Prostate gland (tissue), 2 donors: ENCODE results near the gene PSMD6. TPM values are rescaled to one million over a fixed set of nuclear protein-coding genes. Genes with fewer than 3 reads are reported as not detected.

Experiments used
- DNase-seq: peaks from one replicate; pipeline ENCODE4 v3.0.0-alpha.2; 2019; ENCODE audit warnings: low spot score
- H3K27ac ChIP-seq, 2 donors: fragments of 200-600 bp; sonication (generic); 2 replicates each; pipeline ENCODE4 v1.5.1; 2017 to 2019
- H3K27me3 ChIP-seq: fragments of 200-600 bp; sonication (generic); replicated peaks from 2 replicates; pipeline ENCODE4 v1.5.1; 2019; ENCODE audit not compliant: insufficient read depth
- H3K36me3 ChIP-seq, 2 donors: fragments of 200-600 bp; sonication (generic); 1 replicate in 1 of 2; 2 replicates in 1 of 2; pipeline versions ENCODE4 v1.5.1 to v1.8.1; 2017 to 2019
- H3K4me1 ChIP-seq: fragments of 200-600 bp; sonication (generic); replicated peaks from 2 replicates; pipeline ENCODE4 v1.5.1; 2019
- H3K4me3 ChIP-seq, 2 donors: fragments of 200-600 bp; sonication (generic); 2 replicates each; pipeline ENCODE4 v1.5.1; 2017 to 2019
- H3K9me3 ChIP-seq: fragments of 200-600 bp; sonication (generic); 2 replicates; pipeline ENCODE4 v1.5.1; 2017
- CTCF ChIP-seq, 4 experiments: fragments of 200-600 bp in 2 of 4; fragments of 450-650 bp in 2 of 4; sonication (generic) in 2 of 4; IDR thresholded peaks; 1 replicate in 3 of 4; 2 replicates in 1 of 4; pipeline ENCODE4 v1.5.1; 2016 to 2019; ENCODE audit warnings: antibody characterized with exemption in 4 of 4, mild to moderate bottlenecking in 2 of 4, moderate library complexity in 2 of 4
- POLR2A ChIP-seq: fragments of 450-650 bp; IDR thresholded peaks from one replicate; pipeline ENCODE4 v1.6.1; 2016; ENCODE audit warnings: antibody characterized with exemption, mild to moderate bottlenecking
- POLR2AphosphoS5 ChIP-seq: sonication (generic); formaldehyde crosslinking; IDR thresholded peaks from one replicate; pipeline ENCODE4 v1.6.1; 2017; ENCODE audit warnings: antibody characterized with exemption
- WGBS: methylation state at CpG from one replicate; pipeline ENCODE4 v1.1.5; 2018; 5-methylcytosine and 5-hydroxymethylcytosine counted together
- intact Hi-C: fragments of 100-400 bp; cut with DNase I; formaldehyde crosslinking; loops from one replicate; pipeline ENCODE4 v1.14.2; 2022
- total RNA-seq, 2 donors: library from RNA; depleted of rRNA; stranded (reverse); fragments of >200 nt; gene quantifications; one replicate each; pipeline ENCODE4 v1.1.0, GENCODE V29; 2016

PSMD6 gene
- total RNA-seq, 2 donors from 2014 or later = 56.4 to 67.9 TPM

- 44% methylated on average over 11 of the region's 11 CpGs for WGBS
- intact Hi-C loops = no loop called here
- Histone ChIP-seq H3K4me3 (no peak overlapping the region), H3K27ac (no peak overlapping the region), H3K4me1 (peaks cover 12% of the 10 kb centered on the region), H3K9me3 (no peaks in the 10 kb centered on the region), H3K27me3 (no peaks in the 10 kb centered on the region), H3K36me3 (no peaks in the 10 kb centered on the region)
- no peak for TF ChIP-seq POLR2A
- no peak for TF ChIP-seq POLR2AphosphoS5
- no peak for TF ChIP-seq CTCF (IDR thresholded peaks at IDR 0.05)
- DNase-seq = no peak
Observed at GRCh38 chr3:63970631-63971475, 52.4 kb downstream of the PSMD6 start.

GRCh38 chr3:63969876-63970275 is 53.4 kb downstream of the PSMD6 start:
- Histone ChIP-seq H3K27ac (no peak overlapping the region), H3K4me1 (peaks cover 12% of the 10 kb centered on the region), H3K36me3 (no peaks in the 10 kb centered on the region), H3K27me3 (no peaks in the 10 kb centered on the region), H3K4me3 (no peak overlapping the region), H3K9me3 (no peaks in the 10 kb centered on the region)
- no peak for DNase-seq
- intact Hi-C loops = no loop called here
- WGBS = 32% methylated on average over 2 of the region's 2 CpGs
- TF ChIP-seq POLR2AphosphoS5 (no peak), POLR2A (no peak), CTCF (IDR thresholded peaks at IDR 0.05) (no peak)

GRCh38 chr3:63968612-63969350 is 54.5 kb downstream of the PSMD6 start:
- no peak for TF ChIP-seq POLR2A
- TF ChIP-seq POLR2AphosphoS5 = peak; percentile 1
- intact Hi-C loops = no loop called here
- 14% methylated on average over 3 of the region's 3 CpGs for WGBS
- Histone ChIP-seq H3K27me3 (no peaks in the 10 kb centered on the region), H3K4me3 (peak overlapping the region in 1 of 2 donors; percentile 7), H3K27ac (peak overlapping the region in 1 of 2 donors; percentile 16), H3K36me3 (no peaks in the 10 kb centered on the region), H3K4me1 (peaks cover 12% of the 10 kb centered on the region), H3K9me3 (no peaks in the 10 kb centered on the region)
- no peak for DNase-seq

GRCh38 chr3:63967675-63968611 is 55.4 kb downstream of the PSMD6 start:
- WGBS = 12% methylated on average over 11 of the region's 11 CpGs
- H3K4me1 ChIP-seq = peaks cover 12% of the 10 kb centered on the region
- intact Hi-C loops = no loop called here
- no peaks in the 10 kb centered on the region for H3K36me3 ChIP-seq
- peak overlapping the region in 1 of 2 donors; percentile 7 for H3K4me3 ChIP-seq
- peak overlapping the region in 1 of 2 donors; percentile 16 for H3K27ac ChIP-seq
- no peaks in the 10 kb centered on the region for H3K27me3 ChIP-seq
- DNase-seq = no peak
- TF ChIP-seq POLR2AphosphoS5 (peak; percentile 18), CTCF (IDR thresholded peaks at IDR 0.05) (no peak)
- no peaks in the 10 kb centered on the region for H3K9me3 ChIP-seq

- Histone ChIP-seq H3K27me3 (no peaks in the 10 kb centered on the region), H3K4me3 (no peak overlapping the region), H3K9me3 (no peaks in the 10 kb centered on the region), H3K36me3 (no peaks in the 10 kb centered on the region), H3K4me1 (peaks cover 12% of the 10 kb centered on the region), H3K27ac (no peak overlapping the region)
- intact Hi-C loops = no loop called here
- no peak for DNase-seq
- WGBS = 100% methylated on average over 1 of the region's 1 CpG
- TF ChIP-seq POLR2AphosphoS5 (no peak), CTCF (IDR thresholded peaks at IDR 0.05) (no peak), POLR2A (no peak)
Observed at GRCh38 chr3:63966871-63967270, 56.4 kb downstream of the PSMD6 start.
